IPS-15b (cell line): ENCODE measurements around the gene SCMH1.

Experiments
- H3K27me3 ChIP-seq: one replicate; pipeline ENCODE4 v1.6.1; 2013; ENCODE audit warnings: low read length; ENCODE audit not compliant: control insufficient read depth, insufficient read depth
- H3K36me3 ChIP-seq: one replicate; pipeline ENCODE4 v1.6.1; 2013; ENCODE audit warnings: low read length; ENCODE audit not compliant: control insufficient read depth, insufficient read depth
- H3K4me1 ChIP-seq: one replicate; pipeline ENCODE4 v1.6.1; 2013; ENCODE audit warnings: mild to moderate bottlenecking, low read length; ENCODE audit not compliant: control insufficient read depth, insufficient read depth
- H3K4me3 ChIP-seq: one replicate; pipeline ENCODE4 v1.5.1; 2013; ENCODE audit warnings: low read depth, low read length
- H3K9ac ChIP-seq: one replicate; pipeline ENCODE4 v1.6.1; 2013; ENCODE audit warnings: low read depth, mild to moderate bottlenecking, low read length
- H3K9me3 ChIP-seq: one replicate; pipeline ENCODE4 v1.6.1; 2013; ENCODE audit warnings: mild to moderate bottlenecking, low read length; ENCODE audit not compliant: control insufficient read depth, insufficient read depth

The SCMH1 gene

GRCh38 chr1:41167667-41168066 lies 74.4 kb downstream of the SCMH1 start:
- H3K9ac ChIP-seq = no peak overlapping the region
- H3K36me3 ChIP-seq = peaks cover 3% of the 10 kb centered on the region
- H3K9me3 ChIP-seq = peaks cover 4% of the 10 kb centered on the region
- H3K27me3 ChIP-seq = no peaks in the 10 kb centered on the region
- H3K4me1 ChIP-seq = no peaks in the 10 kb centered on the region
- H3K4me3 ChIP-seq = no peak overlapping the region

- Histone ChIP-seq H3K9me3 (peaks cover 4% of the 10 kb centered on the region), H3K4me3 (no peak overlapping the region), H3K9ac (no peak overlapping the region), H3K4me1 (no peaks in the 10 kb centered on the region), H3K27me3 (no peaks in the 10 kb centered on the region), H3K36me3 (no peaks in the 10 kb centered on the region)
Observed at GRCh38 chr1:41164727-41165126, 77.4 kb downstream of the SCMH1 start.

GRCh38 chr1:41162441-41162840 lies 79.7 kb downstream of the SCMH1 start:
- H3K4me3 ChIP-seq = no peak overlapping the region
- no peaks in the 10 kb centered on the region for H3K36me3 ChIP-seq
- no peaks in the 10 kb centered on the region for H3K27me3 ChIP-seq

GRCh38 chr1:41161846-41162245 lies 80.3 kb downstream of the SCMH1 start:
- Histone ChIP-seq H3K9me3 (no peaks in the 10 kb centered on the region), H3K9ac (no peak overlapping the region), H3K36me3 (no peaks in the 10 kb centered on the region), H3K4me3 (no peak overlapping the region), H3K27me3 (no peaks in the 10 kb centered on the region), H3K4me1 (no peaks in the 10 kb centered on the region)

More at GRCh38 chr1:41162441-41162840, 79.7 kb downstream of the SCMH1 start:
- Histone ChIP-seq H3K4me1 (no peaks in the 10 kb centered on the region), H3K9ac (no peak overlapping the region), H3K9me3 (no peaks in the 10 kb centered on the region)

- H3K36me3 ChIP-seq = no peaks in the 10 kb centered on the region
- no peak overlapping the region for H3K4me3 ChIP-seq
- no peaks in the 10 kb centered on the region for H3K4me1 ChIP-seq
- no peaks in the 10 kb centered on the region for H3K27me3 ChIP-seq
- H3K9ac ChIP-seq = no peak overlapping the region
- no peaks in the 10 kb centered on the region for H3K9me3 ChIP-seq
Observed at GRCh38 chr1:41160498-41161110, 81.5 kb downstream of the SCMH1 start.

- Histone ChIP-seq H3K4me3 (no peak overlapping the region), H3K36me3 (no peaks in the 10 kb centered on the region), H3K27me3 (no peaks in the 10 kb centered on the region), H3K4me1 (no peaks in the 10 kb centered on the region), H3K9me3 (no peaks in the 10 kb centered on the region), H3K9ac (no peak overlapping the region)
Observed at GRCh38 chr1:41158966-41159365, 83.1 kb downstream of the SCMH1 start.

GRCh38 chr1:41158147-41158875 lies 83.8 kb downstream of the SCMH1 start:
- no peaks in the 10 kb centered on the region for H3K36me3 ChIP-seq
- no peak overlapping the region for H3K9ac ChIP-seq
- no peaks in the 10 kb centered on the region for H3K27me3 ChIP-seq
- no peak overlapping the region for H3K4me3 ChIP-seq
- no peaks in the 10 kb centered on the region for H3K4me1 ChIP-seq
- no peaks in the 10 kb centered on the region for H3K9me3 ChIP-seq

- Histone ChIP-seq H3K9me3 (no peaks in the 10 kb centered on the region), H3K9ac (no peak overlapping the region), H3K4me1 (no peaks in the 10 kb centered on the region), H3K4me3 (no peak overlapping the region), H3K36me3 (no peaks in the 10 kb centered on the region), H3K27me3 (no peaks in the 10 kb centered on the region)
Observed at GRCh38 chr1:41155105-41155504, 87.0 kb downstream of the SCMH1 start.

GRCh38 chr1:41153750-41154274 lies 88.3 kb downstream of the SCMH1 start:
- H3K27me3 ChIP-seq = no peaks in the 10 kb centered on the region
- H3K4me3 ChIP-seq = no peak overlapping the region
- H3K36me3 ChIP-seq = no peaks in the 10 kb centered on the region
- H3K9ac ChIP-seq = no peak overlapping the region
- H3K4me1 ChIP-seq = no peaks in the 10 kb centered on the region
- no peaks in the 10 kb centered on the region for H3K9me3 ChIP-seq

GRCh38 chr1:41152622-41153044 lies 89.5 kb downstream of the SCMH1 start:
- Histone ChIP-seq H3K9ac (no peak overlapping the region), H3K36me3 (no peaks in the 10 kb centered on the region), H3K9me3 (no peaks in the 10 kb centered on the region), H3K4me3 (no peak overlapping the region), H3K4me1 (no peaks in the 10 kb centered on the region), H3K27me3 (no peaks in the 10 kb centered on the region)

GRCh38 chr1:41151846-41152245 lies 90.3 kb downstream of the SCMH1 start:
- Histone ChIP-seq H3K9me3 (no peaks in the 10 kb centered on the region), H3K27me3 (no peaks in the 10 kb centered on the region), H3K4me3 (no peak overlapping the region), H3K36me3 (no peaks in the 10 kb centered on the region), H3K4me1 (no peaks in the 10 kb centered on the region), H3K9ac (no peak overlapping the region)

- Histone ChIP-seq H3K9ac (no peak overlapping the region), H3K36me3 (no peaks in the 10 kb centered on the region), H3K27me3 (no peaks in the 10 kb centered on the region), H3K4me1 (no peaks in the 10 kb centered on the region), H3K9me3 (no peaks in the 10 kb centered on the region), H3K4me3 (no peak overlapping the region)
Observed at GRCh38 chr1:41149570-41149969, 92.5 kb downstream of the SCMH1 start.
